GM21381 (cell line): ENCODE measurements around the gene APOC3.
"Not testable (repeated sequence)": the region's sequence is repeated elsewhere in the genome, so short reads cannot be mapped to it uniquely, and the experiment has no call there.

ENCODE experiments used
- ATAC-seq: cut with Tn5 transposase; IDR thresholded peaks from one replicate; pipeline ENCODE4 v1.9.1; 2021; ENCODE audit warnings: mild to moderate bottlenecking, moderate library complexity; ENCODE audit not compliant: unreplicated experiment

APOC3 gene

DNA sequence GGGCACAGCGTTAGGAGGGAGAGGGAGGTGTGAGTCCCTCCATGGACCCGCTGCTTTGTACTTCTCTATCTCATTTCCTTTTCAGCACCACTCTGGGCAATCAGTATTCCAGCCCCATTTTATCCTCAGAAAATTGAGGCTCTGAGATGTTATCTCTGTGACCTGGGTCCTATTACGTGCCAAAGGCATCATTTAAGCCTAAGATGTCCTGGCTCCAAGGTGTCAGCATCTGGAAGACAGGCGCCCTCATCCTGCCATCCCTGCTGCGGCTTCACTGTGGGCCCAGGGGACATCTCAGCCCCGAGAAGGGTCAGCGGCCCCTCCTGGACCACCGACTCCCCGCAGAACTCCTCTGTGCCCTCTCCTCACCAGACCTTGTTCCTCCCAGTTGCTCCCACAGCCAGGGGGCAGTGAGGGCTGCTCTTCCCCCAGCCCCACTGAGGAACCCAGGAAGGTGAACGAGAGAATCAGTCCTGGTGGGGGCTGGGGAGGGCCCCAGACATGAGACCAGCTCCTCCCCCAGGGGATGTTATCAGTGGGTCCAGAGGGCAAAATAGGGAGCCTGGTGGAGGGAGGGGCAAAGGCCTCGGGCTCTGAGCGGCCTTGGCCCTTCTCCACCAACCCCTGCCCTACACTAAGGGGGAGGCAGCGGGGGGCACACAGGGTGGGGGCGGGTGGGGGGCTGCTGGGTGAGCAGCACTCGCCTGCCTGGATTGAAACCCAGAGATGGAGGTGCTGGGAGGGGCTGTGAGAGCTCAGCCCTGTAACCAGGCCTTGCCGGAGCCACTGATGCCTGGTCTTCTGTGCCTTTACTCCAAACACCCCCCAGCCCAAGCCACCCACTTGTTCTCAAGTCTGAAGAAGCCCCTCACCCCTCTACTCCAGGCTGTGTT, 829 bp upstream of the APOC3 start:
- ATAC-seq, result no peak

GRCh38 chr11:116830184-116830912, 641 bp downstream of the APOC3 start:
- ATAC-seq, result no peak

DNA sequence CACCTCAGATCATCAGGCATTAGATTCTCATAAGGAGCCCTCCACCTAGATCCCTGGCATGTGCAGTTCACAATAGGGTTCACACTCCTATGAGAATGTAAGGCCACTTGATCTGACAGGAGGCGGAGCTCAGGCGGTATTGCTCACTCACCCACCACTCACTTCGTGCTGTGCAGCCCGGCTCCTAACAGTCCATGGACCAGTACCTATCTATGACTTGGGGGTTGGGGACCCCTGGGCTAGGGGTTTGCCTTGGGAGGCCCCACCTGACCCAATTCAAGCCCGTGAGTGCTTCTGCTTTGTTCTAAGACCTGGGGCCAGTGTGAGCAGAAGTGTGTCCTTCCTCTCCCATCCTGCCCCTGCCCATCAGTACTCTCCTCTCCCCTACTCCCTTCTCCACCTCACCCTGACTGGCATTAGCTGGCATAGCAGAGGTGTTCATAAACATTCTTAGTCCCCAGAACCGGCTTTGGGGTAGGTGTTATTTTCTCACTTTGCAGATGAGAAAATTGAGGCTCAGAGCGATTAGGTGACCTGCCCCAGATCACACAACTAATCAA, 2.2 kb downstream of the APOC3 start:
- no peak for ATAC-seq

DNA sequence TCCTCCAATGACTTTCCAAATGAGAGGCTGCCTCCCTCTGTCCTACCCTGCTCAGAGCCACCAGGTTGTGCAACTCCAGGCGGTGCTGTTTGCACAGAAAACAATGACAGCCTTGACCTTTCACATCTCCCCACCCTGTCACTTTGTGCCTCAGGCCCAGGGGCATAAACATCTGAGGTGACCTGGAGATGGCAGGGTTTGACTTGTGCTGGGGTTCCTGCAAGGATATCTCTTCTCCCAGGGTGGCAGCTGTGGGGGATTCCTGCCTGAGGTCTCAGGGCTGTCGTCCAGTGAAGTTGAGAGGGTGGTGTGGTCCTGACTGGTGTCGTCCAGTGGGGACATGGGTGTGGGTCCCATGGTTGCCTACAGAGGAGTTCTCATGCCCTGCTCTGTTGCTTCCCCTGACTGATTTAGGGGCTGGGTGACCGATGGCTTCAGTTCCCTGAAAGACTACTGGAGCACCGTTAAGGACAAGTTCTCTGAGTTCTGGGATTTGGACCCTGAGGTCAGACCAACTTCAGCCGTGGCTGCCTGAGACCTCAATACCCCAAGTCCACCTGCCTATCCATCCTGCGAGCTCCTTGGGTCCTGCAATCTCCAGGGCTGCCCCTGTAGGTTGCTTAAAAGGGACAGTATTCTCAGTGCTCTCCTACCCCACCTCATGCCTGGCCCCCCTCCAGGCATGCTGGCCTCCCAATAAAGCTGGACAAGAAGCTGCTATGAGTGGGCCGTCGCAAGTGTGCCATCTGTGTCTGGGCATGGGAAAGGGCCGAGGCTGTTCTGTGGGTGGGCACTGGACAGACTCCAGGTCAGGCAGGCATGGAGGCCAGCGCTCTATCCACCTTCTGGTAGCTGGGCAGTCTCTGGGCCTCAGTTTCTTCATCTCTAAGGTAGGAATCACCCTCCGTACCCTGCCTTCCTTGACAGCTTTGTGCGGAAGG, 2.9 kb downstream of the APOC3 start:
- no peak for ATAC-seq

DNA sequence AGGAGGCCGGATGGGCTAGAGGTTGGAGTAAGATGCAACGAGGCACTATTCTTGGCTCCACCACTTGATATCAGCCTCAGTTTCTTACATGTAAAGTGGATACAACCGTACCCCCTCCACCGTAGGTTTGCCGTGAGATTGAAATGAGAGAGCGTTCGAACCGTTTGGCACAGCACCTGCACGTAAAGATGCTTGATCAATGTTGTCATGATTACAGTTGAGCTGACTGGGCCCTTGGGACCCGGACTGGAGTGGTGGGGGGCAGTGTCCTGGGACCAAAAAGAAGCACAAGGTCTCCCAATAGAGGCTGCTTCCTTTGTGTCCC, 3.7 kb downstream of the APOC3 start:
- ATAC-seq, result no peak

DNA sequence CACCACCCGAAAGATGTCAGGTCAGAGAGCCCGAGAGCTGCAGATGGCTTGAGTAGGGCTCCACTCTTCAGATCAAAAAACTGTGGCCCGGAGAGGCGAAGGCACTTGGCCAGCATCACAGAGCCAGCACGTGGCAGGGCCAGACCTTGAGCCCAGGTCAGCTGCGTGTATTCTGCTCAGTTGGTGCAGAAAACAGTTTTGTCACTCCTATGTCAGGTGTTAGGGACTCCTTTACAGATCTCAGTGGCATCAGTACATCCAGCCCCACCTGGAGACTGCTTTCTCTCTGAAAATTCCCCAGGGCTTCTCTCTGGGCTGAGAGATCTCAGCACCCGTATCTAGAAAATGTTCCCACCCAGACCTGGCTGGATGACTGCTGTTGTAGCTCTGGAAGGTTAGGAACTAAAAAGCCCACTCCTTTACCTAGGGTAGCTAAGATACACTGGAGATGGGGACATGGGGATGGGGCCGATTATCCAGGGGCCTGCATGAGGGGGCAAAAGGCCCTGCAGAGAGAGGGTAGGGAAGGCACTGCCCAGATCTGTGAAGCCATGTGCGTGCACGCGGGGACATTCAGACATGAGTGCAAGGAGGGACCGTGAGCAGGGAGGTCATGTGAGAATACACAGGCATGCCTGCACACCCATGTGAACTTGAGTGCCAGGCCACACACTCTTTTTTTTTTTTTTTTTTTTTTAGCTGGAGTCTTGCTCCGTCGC, 4.3 kb downstream of the APOC3 start:
- ATAC-seq, result no peak

DNA sequence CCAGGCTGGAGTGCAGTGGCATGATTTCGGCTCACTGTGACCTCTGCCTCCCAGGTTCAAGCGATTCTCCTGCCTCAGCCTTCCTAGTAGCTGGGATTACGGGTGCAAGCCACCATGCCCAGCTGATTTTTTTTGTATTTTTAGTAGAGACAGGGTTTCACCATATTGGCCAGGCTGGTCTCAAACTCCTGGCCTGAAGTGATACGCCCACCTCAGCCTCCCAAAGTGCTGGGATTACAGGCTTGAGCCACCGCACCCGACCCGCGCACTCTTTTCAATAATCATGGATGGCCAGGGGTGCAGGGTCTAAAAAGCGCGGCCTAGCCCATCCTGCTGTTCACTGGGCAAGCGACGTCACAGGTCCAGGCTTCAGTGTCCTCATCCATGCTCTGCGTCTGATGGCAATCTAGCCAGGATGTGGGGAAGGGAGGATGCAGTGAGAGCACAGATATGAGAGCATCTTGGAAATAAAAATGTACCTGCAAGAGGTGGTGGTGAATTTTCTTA, 4.9 kb downstream of the APOC3 start:
- not testable (repeated sequence) for ATAC-seq

GRCh38 chr11:116835042-116835772, 5.5 kb downstream of the APOC3 start:
- peak; percentile 18 for ATAC-seq

DNA sequence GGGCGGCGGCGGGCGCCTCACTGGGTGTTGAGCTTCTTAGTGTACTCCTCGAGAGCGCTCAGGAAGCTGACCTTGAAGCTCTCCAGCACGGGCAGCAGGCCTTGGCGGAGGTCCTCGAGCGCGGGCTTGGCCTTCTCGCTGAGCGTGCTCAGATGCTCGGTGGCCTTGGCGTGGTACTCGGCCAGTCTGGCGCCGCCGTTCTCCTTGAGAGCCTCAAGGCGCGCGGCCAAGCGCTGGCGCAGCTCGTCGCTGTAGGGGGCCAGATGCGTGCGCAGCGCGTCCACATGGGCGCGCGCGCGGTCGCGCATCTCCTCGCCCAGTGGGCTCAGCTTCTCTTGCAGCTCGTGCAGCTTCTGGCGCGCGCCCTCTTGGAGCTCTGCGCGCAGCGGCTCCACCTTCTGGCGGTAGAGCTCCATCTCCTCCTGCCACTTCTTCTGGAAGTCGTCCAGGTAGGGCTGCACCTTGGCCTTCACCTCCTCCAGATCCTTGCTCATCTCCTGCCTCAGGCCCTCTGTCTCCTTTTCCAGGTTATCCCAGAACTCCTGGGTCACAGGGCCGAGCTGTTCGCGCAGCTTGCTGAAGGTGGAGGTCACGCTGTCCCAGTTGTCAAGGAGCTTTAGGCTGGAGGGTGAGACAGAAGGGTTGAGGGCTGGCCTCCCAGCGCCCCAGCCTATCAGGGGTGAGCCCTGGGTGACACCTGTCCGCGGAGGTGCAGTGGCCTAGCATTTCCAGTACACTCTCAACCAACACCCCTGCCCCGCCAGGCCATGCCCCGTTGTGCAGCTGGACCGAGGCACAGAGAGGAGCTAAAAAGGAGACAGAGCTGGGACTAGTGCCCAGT, 6.3 kb downstream of the APOC3 start:
- ATAC-seq, result peak; percentile 84

- ATAC-seq, result no peak
Measured at GRCh38 chr11:116836632-116836991, 6.9 kb downstream of the APOC3 start.

- no peak for ATAC-seq
Measured at GRCh38 chr11:116837231-116838091, 7.8 kb downstream of the APOC3 start, which contains the start of gene APOA1. Gene APOA1, minus strand, starts transcription at chr11:116837622. Its CDS starts 235 bp downstream, at chr11:116837387.

DNA sequence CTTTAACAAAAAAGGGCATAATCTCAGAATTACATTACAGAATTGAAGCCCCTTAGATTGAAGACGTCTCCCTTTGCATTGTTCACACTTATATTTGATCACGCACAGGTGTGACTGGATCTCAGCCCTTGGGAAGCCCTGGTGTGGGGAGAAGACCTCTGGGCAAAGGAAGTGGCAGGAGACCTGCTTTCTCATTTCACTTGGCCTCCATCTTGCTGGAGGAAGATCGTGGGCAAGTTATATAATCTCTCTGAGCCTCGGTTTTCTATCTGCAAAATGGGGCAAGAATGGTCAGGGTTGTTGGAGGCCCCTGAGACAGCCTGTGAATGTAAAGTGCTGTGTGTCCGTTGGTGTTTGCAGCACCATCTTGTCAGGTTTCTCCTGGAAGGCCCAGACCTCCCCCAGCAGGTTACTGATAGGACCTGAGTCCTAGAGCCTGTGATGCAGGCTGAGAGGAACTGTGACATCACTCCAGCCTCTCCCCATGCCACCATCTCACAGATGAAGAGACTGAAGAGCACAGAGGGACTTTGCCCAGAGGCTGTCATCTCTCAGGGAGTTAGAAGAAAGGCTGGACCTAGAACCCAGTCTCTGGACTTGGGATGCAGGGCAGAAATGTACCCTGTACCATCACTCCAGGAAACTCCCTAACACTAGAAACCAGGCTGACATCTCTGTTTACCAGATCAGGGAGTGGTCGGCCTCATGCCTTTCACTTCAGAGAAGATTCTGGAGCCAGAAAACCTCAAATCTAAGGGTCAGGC, 8.8 kb downstream of the APOC3 start:
- ATAC-seq, result no peak

GRCh38 chr11:116840224-116840745, 10.6 kb downstream of the APOC3 start:
- ATAC-seq, result no peak

- ATAC-seq, result no peak
Measured at GRCh38 chr11:116840746-116841296, 11.1 kb downstream of the APOC3 start.

GRCh38 chr11:116842117-116842516, 12.4 kb downstream of the APOC3 start:
- ATAC-seq, result no peak

GRCh38 chr11:116842909-116843308, 13.2 kb downstream of the APOC3 start:
- ATAC-seq, result no peak
